Immature natural killer cell (primary cell): ENCODE data around the gene NDNF. TPM values are rescaled to one million over a fixed set of nuclear protein-coding genes. Genes with fewer than 3 reads are reported as not detected.

Experiments used
- DNase-seq, 3 donors: peaks; one replicate each; pipeline ENCODE4 v3.0.0; 2022; ENCODE audit warnings: mixed read lengths in 1 of 3
- H3K27ac Mint-ChIP-seq, 6 donors: one replicate each; pipeline ENCODE4 v1.8.0; 2020; ENCODE audit warnings: mixed read lengths in 6 of 6, mild to moderate bottlenecking in 5 of 6, inconsistent platforms in 4 of 6, moderate library complexity in 3 of 6
- H3K27me3 Mint-ChIP-seq, 3 donors: one replicate each; pipeline ENCODE4 v1.8.0; 2020 to 2021; ENCODE audit warnings: low read depth in 3 of 3, mild to moderate bottlenecking in 3 of 3, mixed read lengths in 3 of 3, moderate library complexity in 3 of 3, inconsistent platforms in 1 of 3
- H3K36me3 Mint-ChIP-seq, 3 donors: one replicate each; pipeline ENCODE4 v1.8.0; 2020; ENCODE audit warnings: mixed read lengths in 3 of 3, inconsistent platforms in 2 of 3, mild to moderate bottlenecking in 2 of 3
- H3K4me1 Mint-ChIP-seq, 2 donors: one replicate each; pipeline ENCODE4 v1.8.0; 2020; ENCODE audit warnings: inconsistent platforms in 2 of 2, mild to moderate bottlenecking in 2 of 2, mixed read lengths in 2 of 2, moderate library complexity in 1 of 2
- H3K4me3 Mint-ChIP-seq, 5 donors: one replicate each; pipeline ENCODE4 v1.8.0; 2020; ENCODE audit warnings: mild to moderate bottlenecking in 5 of 5, mixed read lengths in 5 of 5, inconsistent platforms in 3 of 5, moderate library complexity in 3 of 5
- H3K9me3 Mint-ChIP-seq, 6 donors: one replicate each; pipeline ENCODE4 v1.8.0; 2020; ENCODE audit warnings: mild to moderate bottlenecking in 6 of 6, mixed read lengths in 6 of 6, inconsistent platforms in 4 of 6, moderate library complexity in 3 of 6
- polyA plus RNA-seq, 3 donors: library from polyadenylated mRNA; unstranded; fragments of 300-500 nt; fragmentation: Illumina TruSeq; gene quantifications; one replicate each; pipeline ENCODE4 v1.2.3, GENCODE V29; 2021

Gene NDNF
- polyA plus RNA-seq, 3 donors from 2014 or later: not detected

DNA sequence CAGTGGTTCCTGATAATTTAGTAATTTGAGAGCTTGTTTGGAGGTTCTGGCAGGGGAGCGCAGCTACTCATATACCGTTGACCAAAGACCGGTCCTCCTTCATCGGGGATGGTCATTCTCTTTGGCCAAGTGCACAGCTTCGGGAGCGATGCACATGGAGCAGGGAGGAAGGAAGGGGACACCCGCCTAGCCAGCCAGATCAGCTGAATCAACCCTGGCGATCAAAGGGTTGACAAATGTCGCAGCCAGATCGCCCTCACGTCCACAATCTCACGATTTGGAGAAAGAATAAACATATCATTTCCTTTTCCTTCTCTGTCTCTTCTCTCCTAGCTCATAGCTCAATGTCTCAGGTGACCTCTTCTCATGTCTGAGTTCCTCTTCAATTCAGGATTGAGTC, 11.1 kb downstream of the NDNF start:
- H3K9me3 Mint-ChIP-seq: peaks cover 0 to 2% (median 0%) of the 10 kb centered on the region in 6 donors
- DNase-seq: no peak
- no peak overlapping the region for H3K27ac Mint-ChIP-seq
- no peaks in the 10 kb centered on the region for H3K4me1 Mint-ChIP-seq
- H3K27me3 Mint-ChIP-seq: peaks cover 2 to 21% (median 2%) of the 10 kb centered on the region in 3 donors
- no peaks in the 10 kb centered on the region for H3K36me3 Mint-ChIP-seq
- H3K4me3 Mint-ChIP-seq: no peak overlapping the region

DNA sequence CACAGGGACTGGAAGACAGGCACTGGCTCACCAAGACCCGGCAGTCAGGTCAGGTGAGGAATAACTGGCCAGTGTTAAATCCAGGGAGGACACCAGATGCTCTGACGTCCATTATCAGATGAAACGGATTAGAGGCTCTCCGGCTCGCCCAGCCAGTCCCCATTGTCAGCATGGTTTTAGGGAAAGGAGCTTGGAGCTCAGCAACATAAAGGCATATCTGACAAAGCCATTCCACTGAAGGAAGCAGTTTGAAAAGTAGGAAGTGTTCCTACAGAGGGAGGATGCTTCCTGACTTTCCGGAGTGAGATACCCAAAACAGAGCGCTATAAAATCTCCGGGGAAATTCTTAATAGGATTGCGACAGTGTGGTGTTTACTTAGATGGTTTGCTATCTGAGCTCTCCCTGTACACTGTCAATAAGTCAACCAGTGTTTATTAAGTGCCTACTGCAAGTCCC, 14.8 kb downstream of the NDNF start:
- Mint-ChIP-seq H3K4me1 (peaks cover 3 to 7% of the 10 kb centered on the region in 2 donors), H3K4me3 (no peak overlapping the region), H3K27me3 (peaks cover 2 to 19% (median 2%) of the 10 kb centered on the region in 3 donors), H3K27ac (no peak overlapping the region), H3K36me3 (no peaks in the 10 kb centered on the region), H3K9me3 (peaks cover 0 to 6% (median 0%) of the 10 kb centered on the region in 6 donors)
- no peak for DNase-seq

- H3K27ac Mint-ChIP-seq: no peak overlapping the region
- no peaks in the 10 kb centered on the region for H3K36me3 Mint-ChIP-seq
- no peak overlapping the region for H3K4me3 Mint-ChIP-seq
- peaks cover 0 to 6% (median 0%) of the 10 kb centered on the region in 6 donors for H3K9me3 Mint-ChIP-seq
- H3K27me3 Mint-ChIP-seq: peaks cover 0 to 11% (median 5%) of the 10 kb centered on the region in 3 donors
- no peak for DNase-seq
- peaks cover 3 to 7% of the 10 kb centered on the region in 2 donors for H3K4me1 Mint-ChIP-seq
These were observed 16.3 kb downstream of the NDNF start for GRCh38 chr4:121056066-121056465.

DNA sequence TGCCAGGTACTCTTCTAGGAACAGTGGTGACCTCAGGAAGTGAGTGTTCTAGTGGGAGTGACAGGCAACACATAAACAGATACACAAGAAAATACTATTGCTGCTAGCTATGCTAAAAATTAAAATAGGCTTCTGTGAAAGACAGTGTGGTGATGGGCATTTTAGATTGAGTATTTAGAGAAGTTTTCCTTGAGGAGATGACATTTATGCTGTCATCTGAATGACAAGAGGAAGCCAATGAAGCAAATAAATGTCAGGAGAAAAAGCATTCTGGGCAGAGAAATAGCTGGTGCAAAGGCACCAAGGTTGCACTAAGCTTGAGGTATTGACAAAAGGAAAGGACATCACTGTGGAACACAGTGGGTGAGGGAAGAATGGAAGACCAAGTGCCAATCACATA, 18.0 kb downstream of the NDNF start:
- Mint-ChIP-seq H3K27ac (no peak overlapping the region), H3K27me3 (peaks cover 0 to 10% (median 5%) of the 10 kb centered on the region in 3 donors), H3K36me3 (no peaks in the 10 kb centered on the region), H3K4me3 (no peak overlapping the region), H3K9me3 (peaks cover 0 to 6% (median 0%) of the 10 kb centered on the region in 6 donors), H3K4me1 (peaks cover 3 to 7% of the 10 kb centered on the region in 2 donors)
- no peak for DNase-seq

DNA sequence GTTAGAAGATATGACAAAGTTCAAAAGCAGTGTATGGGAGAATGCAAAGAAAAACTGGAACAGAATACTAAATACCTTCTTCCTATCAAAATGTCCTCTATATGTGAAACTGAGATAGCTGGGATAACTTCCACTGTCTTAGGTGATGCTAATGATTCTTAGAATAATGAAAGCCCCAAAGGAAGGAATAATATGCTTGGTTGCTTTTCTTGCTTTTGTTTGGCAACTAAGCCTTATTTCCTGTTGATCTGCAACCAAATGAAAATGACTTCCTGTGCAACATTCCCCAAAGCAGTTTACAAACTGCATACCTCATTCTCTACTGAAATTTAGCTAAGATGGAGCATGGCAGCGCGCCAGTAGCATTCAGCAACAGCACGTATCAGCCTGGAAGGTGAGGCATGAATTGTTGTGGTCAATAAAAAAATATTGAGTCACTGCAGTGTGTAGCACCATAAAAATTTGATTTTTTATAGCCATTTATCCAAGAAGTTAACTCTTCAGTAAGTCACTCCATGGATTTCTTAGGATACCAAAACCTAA, 18.7 kb downstream of the NDNF start:
- H3K4me3 Mint-ChIP-seq: no peak overlapping the region
- no peak for DNase-seq
- H3K4me1 Mint-ChIP-seq: peaks cover 3 to 7% of the 10 kb centered on the region in 2 donors
- peaks cover 0 to 6% (median 0%) of the 10 kb centered on the region in 6 donors for H3K9me3 Mint-ChIP-seq
- H3K36me3 Mint-ChIP-seq: no peaks in the 10 kb centered on the region
- H3K27me3 Mint-ChIP-seq: peaks cover 0 to 12% (median 3%) of the 10 kb centered on the region in 3 donors
- H3K27ac Mint-ChIP-seq: no peak overlapping the region

DNA sequence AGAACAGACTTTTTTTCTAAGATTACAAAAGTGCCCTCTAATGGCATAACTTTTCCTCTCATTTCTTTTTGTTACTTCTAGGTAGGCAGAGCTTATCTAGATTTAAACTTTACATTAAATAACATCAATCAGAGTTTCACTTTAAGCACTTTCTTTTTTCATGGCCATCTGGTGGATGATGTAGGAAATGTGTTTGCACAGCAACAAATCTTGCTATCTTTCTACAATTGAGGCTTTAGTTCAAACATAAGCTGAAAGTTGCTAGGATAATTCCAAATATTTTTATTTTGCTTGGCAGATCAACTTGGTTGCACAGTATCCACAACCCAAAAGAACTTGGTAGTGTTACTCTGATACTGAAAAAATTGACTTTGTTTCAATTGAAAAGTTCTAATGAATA, 22.0 kb downstream of the NDNF start:
- no peak overlapping the region for H3K27ac Mint-ChIP-seq
- peaks cover 0 to 4% (median 0%) of the 10 kb centered on the region in 6 donors for H3K9me3 Mint-ChIP-seq
- no peak for DNase-seq
- no peaks in the 10 kb centered on the region for H3K36me3 Mint-ChIP-seq
- peaks cover 3 to 7% of the 10 kb centered on the region in 2 donors for H3K4me1 Mint-ChIP-seq
- H3K4me3 Mint-ChIP-seq: no peak overlapping the region
- H3K27me3 Mint-ChIP-seq: peaks cover 0 to 8% (median 3%) of the 10 kb centered on the region in 3 donors

- no peaks in the 10 kb centered on the region for H3K36me3 Mint-ChIP-seq
- H3K9me3 Mint-ChIP-seq: peaks cover 0 to 4% (median 0%) of the 10 kb centered on the region in 6 donors
- H3K27me3 Mint-ChIP-seq: peaks cover 0 to 12% (median 4%) of the 10 kb centered on the region in 3 donors
- H3K4me3 Mint-ChIP-seq: no peak overlapping the region
- no peak for DNase-seq
- peaks cover 3 to 7% of the 10 kb centered on the region in 2 donors for H3K4me1 Mint-ChIP-seq
- no peak overlapping the region for H3K27ac Mint-ChIP-seq
These were observed 23.2 kb downstream of the NDNF start for GRCh38 chr4:121049072-121049599.

DNA sequence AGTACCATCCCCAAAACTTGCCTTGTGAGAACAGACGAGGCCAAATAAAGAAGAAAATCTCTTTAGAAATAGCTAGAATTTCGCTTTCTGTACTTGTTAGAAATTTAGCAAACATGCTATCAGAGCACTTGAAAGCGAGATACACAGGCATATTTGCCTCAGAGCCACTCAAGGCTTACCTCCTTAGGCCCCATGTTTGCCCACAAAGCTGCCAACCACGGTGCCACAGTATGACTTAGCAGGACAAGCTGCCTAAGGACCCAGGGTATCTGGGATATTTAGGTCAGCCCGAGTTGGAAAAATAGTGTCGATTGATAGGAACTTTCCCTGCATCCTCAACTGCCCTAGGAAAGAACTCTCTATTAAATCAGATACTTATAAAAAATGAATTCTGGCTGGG, 24.2 kb downstream of the NDNF start:
- Mint-ChIP-seq H3K27ac (no peak overlapping the region), H3K9me3 (no peaks in the 10 kb centered on the region), H3K4me1 (peaks cover 0 to under 1% of the 10 kb centered on the region in 2 donors), H3K36me3 (no peaks in the 10 kb centered on the region), H3K27me3 (peaks cover 0 to 17% (median 4%) of the 10 kb centered on the region in 3 donors), H3K4me3 (no peak overlapping the region)
- no peak for DNase-seq

DNA sequence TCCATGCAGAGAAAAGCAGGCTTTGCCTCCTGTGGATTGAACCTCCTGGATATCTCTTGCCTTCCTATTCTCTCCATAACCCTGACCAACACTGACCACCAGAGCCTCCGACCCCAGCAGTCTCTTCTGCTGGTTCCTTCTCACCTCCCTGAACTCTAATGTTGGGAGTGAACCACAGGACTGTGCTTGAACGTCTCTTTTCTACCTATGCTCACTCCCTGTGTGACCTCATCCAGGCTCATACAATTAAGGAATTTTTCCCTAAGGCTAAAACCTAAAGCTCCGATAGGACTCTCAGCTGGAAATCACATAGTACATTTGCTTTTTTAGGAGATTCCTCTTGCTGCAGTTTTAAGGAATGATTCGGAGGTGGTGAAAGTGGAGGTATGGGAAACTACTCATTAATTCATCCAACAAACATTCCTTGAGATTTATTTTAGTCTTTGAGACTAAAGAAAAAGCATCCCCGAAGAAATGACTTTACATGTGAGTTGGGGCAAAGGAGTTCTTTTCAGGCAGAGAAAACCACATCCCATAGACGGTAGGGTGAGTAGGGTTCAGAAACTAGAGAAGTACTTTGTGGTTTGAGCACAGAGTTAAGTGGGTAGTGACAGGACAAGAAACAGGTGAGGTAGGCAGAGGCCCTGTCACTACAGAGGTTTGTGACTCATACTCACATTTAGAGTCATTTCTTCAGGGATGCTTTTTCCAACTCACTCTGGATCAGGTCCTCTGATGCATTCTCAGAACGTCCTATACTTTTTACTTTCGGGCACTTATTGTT, 30.8 kb downstream of the NDNF start:
- no peaks in the 10 kb centered on the region for H3K9me3 Mint-ChIP-seq
- H3K4me1 Mint-ChIP-seq: no peaks in the 10 kb centered on the region
- no peak for DNase-seq
- no peaks in the 10 kb centered on the region for H3K36me3 Mint-ChIP-seq
- H3K27ac Mint-ChIP-seq: no peak overlapping the region
- H3K27me3 Mint-ChIP-seq: peaks cover 0 to 11% (median 5%) of the 10 kb centered on the region in 3 donors
- no peak overlapping the region for H3K4me3 Mint-ChIP-seq

DNA sequence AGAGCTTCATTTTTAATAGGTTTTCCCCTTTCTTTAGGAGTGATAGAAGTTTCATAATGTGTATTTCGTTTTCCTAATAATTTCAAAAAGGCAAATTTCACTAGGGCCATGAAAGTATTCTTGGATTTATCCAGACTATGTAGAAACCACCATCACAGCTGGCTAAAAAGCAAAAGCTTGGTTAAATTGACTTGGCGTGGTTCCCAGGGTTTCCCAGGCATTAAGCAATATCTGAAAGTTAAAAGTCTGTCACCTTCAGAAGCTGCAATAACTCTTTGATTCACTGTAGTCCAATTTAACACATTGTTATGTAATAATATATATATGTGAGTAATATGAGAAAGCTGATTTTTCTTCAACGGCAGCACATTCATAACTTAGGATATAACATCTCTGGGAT, 38.3 kb downstream of the NDNF start:
- Mint-ChIP-seq H3K36me3 (no peaks in the 10 kb centered on the region), H3K4me1 (no peaks in the 10 kb centered on the region), H3K27ac (no peak overlapping the region), H3K9me3 (no peaks in the 10 kb centered on the region), H3K4me3 (no peak overlapping the region), H3K27me3 (peaks cover 0 to 2% (median 0%) of the 10 kb centered on the region in 3 donors)
- DNase-seq: no peak

GRCh38 chr4:121030711-121031110, 41.6 kb downstream of the NDNF start:
- Mint-ChIP-seq H3K9me3 (no peaks in the 10 kb centered on the region), H3K4me3 (no peak overlapping the region), H3K27ac (no peak overlapping the region), H3K27me3 (no peaks in the 10 kb centered on the region), H3K4me1 (no peaks in the 10 kb centered on the region), H3K36me3 (no peaks in the 10 kb centered on the region)
- no peak for DNase-seq

- Mint-ChIP-seq H3K4me1 (no peaks in the 10 kb centered on the region), H3K27me3 (no peaks in the 10 kb centered on the region)
These were observed 42.2 kb downstream of the NDNF start for GRCh38 chr4:121030131-121030530.

GRCh38 chr4:121026034-121026433, 46.3 kb downstream of the NDNF start:
- no peaks in the 10 kb centered on the region for H3K4me1 Mint-ChIP-seq
- H3K27me3 Mint-ChIP-seq: peaks cover 0 to 2% (median 0%) of the 10 kb centered on the region in 3 donors
- DNase-seq: no peak
- H3K36me3 Mint-ChIP-seq: no peaks in the 10 kb centered on the region
- peaks cover 0 to 7% (median 0%) of the 10 kb centered on the region in 6 donors for H3K9me3 Mint-ChIP-seq
- H3K4me3 Mint-ChIP-seq: no peak overlapping the region
- H3K27ac Mint-ChIP-seq: no peak overlapping the region

More at GRCh38 chr4:121030131-121030530, 42.2 kb downstream of the NDNF start:
- no peaks in the 10 kb centered on the region for H3K36me3 Mint-ChIP-seq
- no peak overlapping the region for H3K4me3 Mint-ChIP-seq
- no peaks in the 10 kb centered on the region for H3K9me3 Mint-ChIP-seq
- DNase-seq: no peak
- H3K27ac Mint-ChIP-seq: no peak overlapping the region

GRCh38 chr4:121025540-121025939, 46.8 kb downstream of the NDNF start:
- no peaks in the 10 kb centered on the region for H3K4me1 Mint-ChIP-seq
- H3K27me3 Mint-ChIP-seq: peaks cover 0 to 2% (median 0%) of the 10 kb centered on the region in 3 donors
- DNase-seq: no peak
- no peak overlapping the region for H3K27ac Mint-ChIP-seq
- no peaks in the 10 kb centered on the region for H3K36me3 Mint-ChIP-seq
- no peak overlapping the region for H3K4me3 Mint-ChIP-seq
- H3K9me3 Mint-ChIP-seq: peaks cover 0 to 7% (median 0%) of the 10 kb centered on the region in 6 donors
